GM12878 (cell line): ENCODE measurements around the gene ETNK2. TPM values are rescaled to one million over a fixed set of nuclear protein-coding genes. Genes with fewer than 3 reads are reported as not detected.

ENCODE experiments used
- ATAC-seq: fragments of 200-7000 bp; cut with Tn5 transposase; 3 replicates; pipeline ENCODE4 v1.9.1; 2020; ENCODE audit warnings: mild to moderate bottlenecking, moderate library complexity
- BruUV-seq: library from RNA; stranded (reverse); fragments of 400-500 nt; replicated peaks from 2 replicates; lab custom pipeline; 2021; lab: Mats Ljungman, UMichigan
- CTCF ChIA-PET: fragments of 300-600 bp; sonication (Branson Sonifier 250); formaldehyde crosslinking; extraction: SDS; loops from one replicate; lab custom pipeline; 2021; ENCODE audit warnings: inconsistent platforms; lab: Yijun Ruan, JAX
- POLR2A ChIA-PET: fragments of 350-600 bp; formaldehyde crosslinking; extraction: SDS; loops from one replicate; lab custom pipeline; 2021; ENCODE audit warnings: inconsistent platforms; lab: Charles Lee
- RAD21 ChIA-PET: fragments of 300-600 bp; sonication (Branson Sonifier 250); formaldehyde crosslinking; loops from one replicate; lab custom pipeline; 2023; ENCODE audit warnings: antibody characterized with exemption; ENCODE audit not compliant: unreplicated experiment; lab: Charles Lee
- SMC1A ChIA-PET: fragments of 300-600 bp; sonication (Branson Sonifier 250); formaldehyde crosslinking; loops from one replicate; lab custom pipeline; 2023; ENCODE audit not compliant: unreplicated experiment, uncharacterized antibody; lab: Charles Lee
- DNase-seq: peaks from one replicate; pipeline ENCODE4 v3.0.0-alpha.2; 2011; ENCODE audit warnings: low read depth, low spot score
- FAIRE-seq: peaks from 3 replicates; lab custom pipeline; 2011; peaks lifted over from hg19 to GRCh38; lab: Jason Lieb, UNC
- H2AFZ ChIP-seq: 2 replicates; pipeline ENCODE4 v1.6.0; 2011; ENCODE audit warnings: low read depth, low read length, control low read depth; ENCODE audit not compliant: control insufficient read depth
- H3K27ac ChIP-seq: 2 replicates; pipeline ENCODE4 v1.5.1; 2011; ENCODE audit warnings: control low read depth; ENCODE audit not compliant: control insufficient read depth, insufficient read depth
- H3K27me3 ChIP-seq, 2 experiments: replicated peaks in 1 of 2; 2 replicates each; pipeline versions ENCODE4 v1.6.0 to v1.6.1; 2011; ENCODE audit warnings: low read length in 1 of 2; ENCODE audit not compliant: control insufficient read depth in 2 of 2, insufficient read depth in 2 of 2
- H3K36me3 ChIP-seq, 2 experiments: 2 replicates each; pipeline ENCODE4 v1.5.1; 2011; ENCODE audit warnings: low read length in 1 of 2; ENCODE audit not compliant: control insufficient read depth in 2 of 2, insufficient read depth in 2 of 2
- H3K4me1 ChIP-seq: 2 replicates; pipeline ENCODE4 v1.6.1; 2011; ENCODE audit warnings: mild to moderate bottlenecking, low read length, moderate library complexity, mixed read lengths; ENCODE audit not compliant: control insufficient read depth, insufficient read depth
- H3K4me2 ChIP-seq: 2 replicates; pipeline ENCODE4 v1.6.0; 2011; ENCODE audit warnings: control low read depth; ENCODE audit not compliant: control insufficient read depth, insufficient read depth
- H3K4me3 ChIP-seq: fragments of 200-600 bp; sonication (generic); 2 replicates; pipeline ENCODE4 v1.5.1; 2016
- H3K79me2 ChIP-seq: 2 replicates; pipeline ENCODE4 v1.6.0; 2011; ENCODE audit warnings: low read length; ENCODE audit not compliant: control insufficient read depth, insufficient read depth
- H3K9ac ChIP-seq: 2 replicates; pipeline ENCODE4 v1.8.0; 2011; ENCODE audit warnings: low read length, control low read depth, mixed read lengths; ENCODE audit not compliant: control insufficient read depth, insufficient read depth
- H3K9me3 ChIP-seq: replicated peaks from 3 replicates; pipeline ENCODE4 v1.5.1; 2011; ENCODE audit warnings: mild to moderate bottlenecking, low read length; ENCODE audit not compliant: control insufficient read depth, insufficient read depth
- H4K20me1 ChIP-seq: 2 replicates; pipeline ENCODE4 v1.6.0; 2011; ENCODE audit not compliant: control insufficient read depth, insufficient read depth
- SREBF1 ChIP-seq: IDR thresholded peaks from 2 replicates; pipeline ENCODE4 v1.6.1; 2012; ENCODE audit warnings: mild to moderate bottlenecking, low read length
- WRNIP1 ChIP-seq: IDR thresholded peaks from 2 replicates; pipeline ENCODE4 v1.6.1; 2011; ENCODE audit warnings: low read depth, low read length, improper control_type of control experiment, borderline replicate concordance
- WGBS: methylation state at CpG from one replicate; pipeline ENCODE4 v1.1.6; 2016; ENCODE audit warnings: low lambda C conversion rate; ENCODE audit not compliant: insufficient replicate concordance, insufficient coverage; ENCODE audit errors: missing lambda C conversion rate; 5-methylcytosine and 5-hydroxymethylcytosine counted together
- in situ Hi-C: fragments of 300-500 bp; cut with MboI; formaldehyde crosslinking; loops from 9 replicates; pipeline ENCODE4 v1.14.3; 2018; ENCODE audit warnings: mixed read lengths
- intact Hi-C: fragments of 100-400 bp; cut with micrococcal nuclease; formaldehyde crosslinking; loops from one replicate; pipeline ENCODE4 v1.14.2; 2022; ENCODE audit not compliant: unreplicated experiment
- polyA plus RNA-seq, 11 experiments: library from polyadenylated mRNA; depleted of rRNA in 4 of 11; unstranded in 6 of 11; stranded (reverse) in 5 of 11; fragments of >200 nt; fragmentation: Nextera tagmentation in 4 of 11; fragmentation: Illumina TruSeq in 1 of 11; extraction: Ambion mirVana in 4 of 11; extraction: Trizol in 1 of 11; gene quantifications; 1 replicate in 1 of 11; 2 replicates in 10 of 11; pipeline versions ENCODE4 v1.2.1 to v1.2.3, GENCODE V29; 2011 to 2016; ENCODE audit warnings: inconsistent platforms in 2 of 11, missing spikeins in 2 of 11, low read depth in 1 of 11
- total RNA-seq, 4 experiments: library from RNA; depleted of rRNA in 3 of 4; stranded (reverse); fragments of >200 nt in 3 of 4; fragmentation: Illumina TruSeq in 1 of 4; extraction: Trizol in 1 of 4; gene quantifications; 2 replicates each; pipeline versions ENCODE4 v1.2.1 to v1.2.3, GENCODE V29; 2013 to 2021
- TF ChIP-seq, protein P1 (sequence below): fragments of 450-650 bp; formaldehyde crosslinking; IDR thresholded peaks from 2 replicates; pipeline ENCODE4 v1.4.0; 2020; ENCODE audit warnings: mild to moderate bottlenecking, moderate library complexity

ETNK2 gene
- total and polyA plus RNA-seq, 10 of the 15 experiments (the other 5 are each of a cell fraction or from before 2014, with no cell fraction given), result 0.14 TPM; not detected in 9

DNA sequence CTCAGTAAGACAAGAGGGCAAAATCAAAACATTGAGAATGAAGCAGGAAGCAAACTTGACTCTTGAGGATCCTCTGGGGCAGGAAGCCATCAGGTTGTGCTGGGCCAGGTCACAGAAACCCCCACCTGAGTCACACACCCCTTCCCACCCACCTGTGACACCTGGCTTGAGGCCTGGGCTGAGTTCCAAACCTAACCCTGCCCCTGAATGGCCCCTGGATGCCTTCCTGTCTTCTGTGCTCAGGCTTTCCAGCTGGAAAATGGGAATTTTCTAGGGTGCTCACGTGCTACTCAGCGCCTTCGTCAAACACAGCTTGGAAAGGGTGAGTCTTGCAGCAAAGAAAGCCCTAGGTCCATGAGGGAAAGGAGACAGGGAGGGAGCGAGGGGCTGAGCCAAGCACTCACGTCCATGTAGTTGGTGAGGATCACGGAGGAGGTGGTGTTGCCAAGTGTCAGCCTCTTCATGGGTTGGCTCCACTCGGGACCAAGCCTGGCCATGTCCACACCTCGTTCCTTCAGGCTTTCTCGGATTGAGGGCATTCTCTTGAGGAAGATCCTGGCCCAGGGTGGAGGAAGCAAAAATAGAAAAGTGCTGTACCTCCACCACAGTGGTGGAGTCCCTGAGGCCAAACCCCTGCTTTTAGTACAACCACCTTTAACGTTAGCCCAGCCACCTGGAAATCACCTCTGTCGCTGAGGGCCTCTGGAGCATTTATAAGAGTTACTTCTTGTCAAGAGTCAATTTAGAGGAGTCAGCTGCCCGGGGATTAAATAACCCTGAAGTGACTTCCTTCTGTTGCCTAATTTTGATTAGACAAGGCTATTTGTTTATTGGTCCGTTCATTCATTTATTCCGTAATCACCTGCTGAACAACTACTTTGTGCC is 10.0 kb upstream of the ETNK2 start:
- ATAC-seq (no peak; the same call in 2 of the 3 replicates), FAIRE-seq (no peak), DNase-seq (no peak)
- ChIA-PET CTCF (interaction anchor here (0.6 to 9.3 kb wide), 20 partner anchors 10 to 645 kb away, joined by 3 to 195 read pairs (median 5); partner anchors contain the start of gene PLEKHA6), RAD21 (interaction anchor here (0.6 to 5.9 kb wide), 9 partner anchors 31 to 269 kb away, joined by 3 to 72 read pairs (median 5); partner anchors contain the start of gene PLEKHA6), SMC1A (interaction anchor here (0.6 to 9.1 kb wide), 9 partner anchors 16 to 236 kb away, joined by 3 to 97 read pairs (median 7); partner anchors contain the start of gene PLEKHA6), POLR2A (no interaction called here)
- H3K4me2 ChIP-seq, result no peak overlapping the region
- BruUV-seq, result no TSS peak
- TF ChIP-seq, protein P1, sequence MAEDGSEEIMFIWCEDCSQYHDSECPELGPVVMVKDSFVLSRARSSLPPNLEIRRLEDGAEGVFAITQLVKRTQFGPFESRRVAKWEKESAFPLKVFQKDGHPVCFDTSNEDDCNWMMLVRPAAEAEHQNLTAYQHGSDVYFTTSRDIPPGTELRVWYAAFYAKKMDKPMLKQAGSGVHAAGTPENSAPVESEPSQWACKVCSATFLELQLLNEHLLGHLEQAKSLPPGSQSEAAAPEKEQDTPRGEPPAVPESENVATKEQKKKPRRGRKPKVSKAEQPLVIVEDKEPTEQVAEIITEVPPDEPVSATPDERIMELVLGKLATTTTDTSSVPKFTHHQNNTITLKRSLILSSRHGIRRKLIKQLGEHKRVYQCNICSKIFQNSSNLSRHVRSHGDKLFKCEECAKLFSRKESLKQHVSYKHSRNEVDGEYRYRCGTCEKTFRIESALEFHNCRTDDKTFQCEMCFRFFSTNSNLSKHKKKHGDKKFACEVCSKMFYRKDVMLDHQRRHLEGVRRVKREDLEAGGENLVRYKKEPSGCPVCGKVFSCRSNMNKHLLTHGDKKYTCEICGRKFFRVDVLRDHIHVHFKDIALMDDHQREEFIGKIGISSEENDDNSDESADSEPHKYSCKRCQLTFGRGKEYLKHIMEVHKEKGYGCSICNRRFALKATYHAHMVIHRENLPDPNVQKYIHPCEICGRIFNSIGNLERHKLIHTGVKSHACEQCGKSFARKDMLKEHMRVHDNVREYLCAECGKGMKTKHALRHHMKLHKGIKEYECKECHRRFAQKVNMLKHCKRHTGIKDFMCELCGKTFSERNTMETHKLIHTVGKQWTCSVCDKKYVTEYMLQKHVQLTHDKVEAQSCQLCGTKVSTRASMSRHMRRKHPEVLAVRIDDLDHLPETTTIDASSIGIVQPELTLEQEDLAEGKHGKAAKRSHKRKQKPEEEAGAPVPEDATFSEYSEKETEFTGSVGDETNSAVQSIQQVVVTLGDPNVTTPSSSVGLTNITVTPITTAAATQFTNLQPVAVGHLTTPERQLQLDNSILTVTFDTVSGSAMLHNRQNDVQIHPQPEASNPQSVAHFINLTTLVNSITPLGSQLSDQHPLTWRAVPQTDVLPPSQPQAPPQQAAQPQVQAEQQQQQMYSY, result no peak
- TF ChIP-seq WRNIP1 (no peak), SREBF1 (no peak)
- H3K9me3 ChIP-seq, result no peaks in the 10 kb centered on the region
- H3K36me3 ChIP-seq, result no peaks in the 10 kb centered on the region
- WGBS, result 24% methylated on average over 14 of the region's 14 CpGs
- H3K9ac ChIP-seq, result no peak overlapping the region
- no peaks in the 10 kb centered on the region for H3K4me1 ChIP-seq
- H3K27me3 ChIP-seq, result no peaks in the 10 kb centered on the region; a peak in 1 of 4 replicates
- H3K4me3 ChIP-seq, result no peak overlapping the region
- H2AFZ ChIP-seq, result no peak overlapping the region
- no peaks in the 10 kb centered on the region for H3K79me2 ChIP-seq
- H4K20me1 ChIP-seq, result no peaks in the 10 kb centered on the region
- in situ Hi-C loops, result loop anchor here (10.0 kb wide), 1 partner anchor 343 kb away; no protein-coding TSS in a partner anchor
- intact Hi-C loops, result loop anchor here (1.0 to 10.0 kb wide), 5 partner anchors 45 to 343 kb away; partner anchors contain the start of gene SNRPE
- H3K27ac ChIP-seq, result no peak overlapping the region
